Neuron (in vitro differentiated cells): Measurements from ENCODE around the gene XRCC3.

Experiments
- H2AFZ ChIP-seq: one replicate; pipeline ENCODE4 v1.6.1; 2013; ENCODE audit warnings: low read depth, mild to moderate bottlenecking, inconsistent platforms, low read length, moderate library complexity
- H3K27me3 ChIP-seq: one replicate; pipeline ENCODE4 v1.6.1; 2013; ENCODE audit warnings: low read length; ENCODE audit not compliant: insufficient read depth
- H3K36me3 ChIP-seq: one replicate; pipeline ENCODE4 v1.6.1; 2013; ENCODE audit warnings: low read length; ENCODE audit not compliant: insufficient read depth
- H3K4me1 ChIP-seq: one replicate; pipeline ENCODE4 v1.6.1; 2013; ENCODE audit warnings: low read length; ENCODE audit not compliant: insufficient read depth
- H3K4me3 ChIP-seq: 2 replicates; pipeline ENCODE4 v1.5.1; 2013; ENCODE audit warnings: mild to moderate bottlenecking, low read length, moderate library complexity
- H3K9me3 ChIP-seq: one replicate; pipeline ENCODE4 v1.6.1; 2013; ENCODE audit warnings: low read length

Gene XRCC3

DNA sequence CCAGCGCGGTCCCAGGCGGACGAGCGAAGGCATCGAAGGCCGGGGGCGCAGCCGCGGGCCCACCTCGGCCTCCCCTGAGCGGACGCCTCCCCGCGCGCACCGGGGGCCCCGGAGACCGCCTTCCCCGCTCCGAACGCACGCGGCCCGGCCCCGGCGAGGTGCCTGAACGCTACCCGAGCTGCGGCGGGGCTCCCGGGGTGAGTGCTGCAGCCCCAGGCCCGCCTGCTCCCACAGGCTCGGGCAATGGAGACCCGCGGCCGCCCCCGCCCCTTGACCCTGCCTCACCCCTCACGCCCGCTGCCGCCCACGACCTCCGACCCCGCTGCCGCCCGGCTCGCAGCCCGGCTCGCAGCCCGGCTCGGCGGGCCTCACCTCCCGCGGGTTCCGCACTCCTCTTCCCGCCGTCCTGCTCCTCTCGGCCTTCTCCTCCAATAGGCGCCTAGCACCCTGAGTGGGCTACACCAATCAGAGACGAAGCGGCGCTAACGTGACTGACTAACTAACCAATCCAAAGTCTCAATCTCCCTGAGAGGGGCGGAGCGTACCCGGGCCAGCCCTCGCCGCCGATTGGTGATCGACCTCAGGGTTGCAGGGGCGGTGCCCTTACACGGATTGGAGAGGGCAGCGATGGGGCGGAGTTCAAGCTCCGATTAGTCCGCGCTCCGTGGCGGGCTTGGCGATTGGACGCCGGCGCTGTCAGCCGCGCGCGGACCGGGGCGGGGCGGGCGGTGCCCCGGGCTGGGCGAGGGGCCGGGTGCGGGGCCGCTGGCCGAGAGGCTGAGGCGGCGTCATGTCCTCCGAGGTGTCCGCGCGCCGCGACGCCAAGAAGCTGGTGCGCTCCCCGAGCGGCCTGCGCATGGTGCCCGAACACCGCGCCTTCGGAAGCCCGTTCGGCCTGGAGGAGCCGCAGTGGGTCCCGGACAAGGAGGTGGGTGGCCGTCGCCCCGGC, at the start of gene XRCC3, which contains the start of gene ZFYVE21:
TSS of gene XRCC3 (minus strand) at position 400 of the 949 bp plus-strand sequence. CDS start 4,364 bp downstream, outside the sequence.
TSS of gene ZFYVE21 (plus strand) at position 759 of the 949 bp plus-strand sequence. CDS start at position 791, 32 bp downstream.
- H3K9me3 ChIP-seq = peaks cover 3% of the 10 kb centered on the region
- peak within 1 kb of the TSS; percentile 69 for H3K4me3 ChIP-seq
- no peaks in the 10 kb centered on the region for H3K27me3 ChIP-seq
- peaks cover 20% of the 10 kb centered on the region for H3K36me3 ChIP-seq
- H2AFZ ChIP-seq = peak within 1 kb of the TSS; percentile 39
- peaks cover 29% of the 10 kb centered on the region for H3K4me1 ChIP-seq

DNA sequence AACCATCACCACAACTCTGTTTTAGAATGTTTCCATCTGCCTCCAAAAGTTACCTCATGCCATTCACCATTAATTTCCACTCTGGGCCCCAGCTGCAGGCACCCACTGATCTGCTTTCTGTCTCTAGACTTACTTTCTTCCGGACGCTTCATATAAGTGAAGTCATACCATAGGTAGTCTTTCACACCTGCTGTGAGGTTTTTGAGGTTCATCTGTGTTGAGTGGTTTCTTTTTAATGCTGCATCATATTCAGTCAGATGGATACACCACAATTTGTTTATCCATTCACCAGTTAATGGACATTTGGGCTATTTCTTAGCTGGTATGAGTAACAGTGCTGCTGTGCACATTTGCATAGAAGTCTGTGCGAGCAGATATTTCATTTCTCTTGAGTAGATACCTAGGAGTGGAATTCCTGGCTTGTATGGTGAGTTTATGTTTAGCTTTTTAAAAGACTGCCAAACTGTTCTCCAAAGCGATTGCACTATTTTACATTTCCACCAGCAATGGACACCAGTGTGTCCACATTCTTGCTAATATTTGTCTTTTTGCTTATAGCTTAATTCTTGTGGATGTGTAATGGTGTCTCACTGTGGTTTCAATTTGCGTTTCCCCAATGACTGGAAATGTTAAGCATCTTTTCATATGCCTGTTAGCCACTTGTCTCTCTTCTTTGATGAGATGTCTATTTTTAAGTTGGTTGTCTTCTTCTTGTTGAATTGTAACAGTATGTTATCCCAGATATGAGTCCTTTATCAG, 48.7 kb upstream of the XRCC3 start:
- H3K27me3 ChIP-seq = no peaks in the 10 kb centered on the region
- H3K4me3 ChIP-seq = no peak overlapping the region
- no peaks in the 10 kb centered on the region for H3K36me3 ChIP-seq
- H3K9me3 ChIP-seq = peaks cover 2% of the 10 kb centered on the region
- H2AFZ ChIP-seq = no peak overlapping the region
- peaks cover 10% of the 10 kb centered on the region for H3K4me1 ChIP-seq

DNA sequence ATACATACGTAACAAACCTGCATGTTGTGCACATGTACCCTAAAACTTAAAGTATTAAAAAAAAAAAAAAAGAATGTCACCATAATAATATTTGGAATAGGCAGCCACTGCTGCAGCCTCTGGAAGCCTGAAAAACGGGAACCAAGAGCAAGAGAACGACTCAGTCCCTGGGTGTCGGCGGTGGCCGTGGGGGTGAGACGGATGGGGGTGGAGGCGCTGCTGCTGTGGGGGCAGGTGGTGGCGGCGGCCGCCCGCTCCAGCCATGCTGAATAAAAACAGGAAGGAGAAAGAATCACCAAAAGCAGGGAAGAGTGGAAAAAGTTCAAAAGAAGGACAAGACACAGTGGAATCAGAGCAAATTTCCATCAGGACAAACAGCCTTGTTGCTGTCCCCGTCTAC, 47.3 kb upstream of the XRCC3 start:
- H3K4me1 ChIP-seq = peaks cover 10% of the 10 kb centered on the region

DNA sequence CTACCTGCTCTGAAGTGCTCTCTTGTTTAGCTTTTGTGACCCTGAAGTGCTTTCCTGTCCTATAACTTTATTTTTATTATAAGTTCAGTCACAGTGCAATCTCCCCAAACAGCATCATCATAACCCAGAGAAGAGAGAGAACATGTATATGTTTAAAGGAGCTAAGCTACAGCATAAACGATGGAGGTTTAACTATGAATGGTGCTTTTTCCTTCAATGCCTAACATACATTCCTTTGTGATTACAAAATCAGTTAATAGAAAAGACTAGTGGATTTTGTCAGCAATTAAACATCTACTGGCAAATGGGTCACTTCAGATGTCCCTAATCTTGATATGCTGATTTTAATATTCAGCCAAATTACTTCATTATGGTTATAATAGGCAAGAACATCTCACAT, 46.8 kb upstream of the XRCC3 start:
- Histone ChIP-seq H3K36me3 (no peaks in the 10 kb centered on the region), H2AFZ (no peak overlapping the region)

More for the DNA sequence above, 47.3 kb upstream of the XRCC3 start:
- Histone ChIP-seq H3K9me3 (peaks cover 2% of the 10 kb centered on the region), H3K36me3 (no peaks in the 10 kb centered on the region), H3K4me3 (no peak overlapping the region), H2AFZ (no peak overlapping the region), H3K27me3 (no peaks in the 10 kb centered on the region)

DNA sequence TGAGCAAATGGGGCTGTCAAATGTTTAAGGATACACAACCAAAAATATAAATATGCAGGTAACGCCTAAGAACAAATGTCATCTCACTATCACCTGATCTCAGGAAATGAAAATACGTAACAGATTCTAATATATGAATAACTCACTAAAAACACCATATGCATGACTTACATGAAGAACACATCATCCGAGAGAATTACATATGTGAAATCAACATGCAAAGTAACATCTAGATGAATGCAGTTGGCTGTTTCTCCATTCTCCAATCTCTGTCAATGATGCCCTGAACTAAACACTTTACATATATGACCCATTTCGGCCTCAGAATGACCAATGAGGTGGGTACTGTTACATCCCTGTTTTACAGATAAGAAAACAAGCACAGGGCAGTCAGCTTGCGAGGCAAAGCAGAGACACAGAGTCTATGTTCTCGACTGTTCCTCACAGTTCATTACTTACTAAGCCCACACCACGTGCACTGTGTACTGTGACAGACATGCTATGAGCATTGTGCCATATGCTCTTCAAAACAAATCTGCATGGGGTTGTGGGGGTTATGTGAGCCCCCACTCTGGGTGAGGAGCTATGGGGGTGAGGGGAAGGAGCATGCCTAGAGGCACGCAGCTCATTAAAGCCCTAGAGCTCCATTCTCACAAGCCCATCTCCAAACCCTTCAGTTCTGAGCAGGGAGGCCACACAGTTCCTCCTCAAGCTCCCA, 43.0 kb upstream of the XRCC3 start:
- no peaks in the 10 kb centered on the region for H3K36me3 ChIP-seq
- peaks cover 7% of the 10 kb centered on the region for H3K4me1 ChIP-seq

More for the DNA sequence above, 46.8 kb upstream of the XRCC3 start:
- Histone ChIP-seq H3K9me3 (peaks cover 2% of the 10 kb centered on the region), H3K4me1 (peaks cover 10% of the 10 kb centered on the region), H3K27me3 (no peaks in the 10 kb centered on the region), H3K4me3 (no peak overlapping the region)

DNA sequence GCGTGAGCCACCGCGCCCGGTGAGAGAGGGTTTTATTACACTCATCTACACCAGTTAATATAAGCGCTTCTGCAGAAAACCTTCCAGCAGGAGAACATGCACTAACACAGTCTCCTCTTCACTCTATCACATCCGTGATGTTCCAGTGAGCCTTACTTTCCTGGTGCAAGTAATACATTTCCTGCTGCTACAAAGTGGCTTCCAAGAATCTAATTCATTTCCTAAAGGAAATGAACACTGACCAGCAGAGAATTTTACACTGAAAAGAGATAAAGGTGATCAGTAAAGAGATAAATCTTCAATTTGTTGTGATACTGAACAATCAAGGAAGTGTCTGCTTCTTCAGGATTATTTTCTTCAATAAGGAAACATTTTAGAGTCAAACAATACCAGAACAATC, 39.8 kb upstream of the XRCC3 start:
- no peaks in the 10 kb centered on the region for H3K27me3 ChIP-seq
- no peak overlapping the region for H2AFZ ChIP-seq
- no peaks in the 10 kb centered on the region for H3K4me1 ChIP-seq
- no peaks in the 10 kb centered on the region for H3K9me3 ChIP-seq
- no peak overlapping the region for H3K4me3 ChIP-seq
- H3K36me3 ChIP-seq = no peaks in the 10 kb centered on the region

More for the DNA sequence above, 43.0 kb upstream of the XRCC3 start:
- no peaks in the 10 kb centered on the region for H3K27me3 ChIP-seq
- H3K9me3 ChIP-seq = no peaks in the 10 kb centered on the region
- H2AFZ ChIP-seq = no peak overlapping the region
- no peak overlapping the region for H3K4me3 ChIP-seq

DNA sequence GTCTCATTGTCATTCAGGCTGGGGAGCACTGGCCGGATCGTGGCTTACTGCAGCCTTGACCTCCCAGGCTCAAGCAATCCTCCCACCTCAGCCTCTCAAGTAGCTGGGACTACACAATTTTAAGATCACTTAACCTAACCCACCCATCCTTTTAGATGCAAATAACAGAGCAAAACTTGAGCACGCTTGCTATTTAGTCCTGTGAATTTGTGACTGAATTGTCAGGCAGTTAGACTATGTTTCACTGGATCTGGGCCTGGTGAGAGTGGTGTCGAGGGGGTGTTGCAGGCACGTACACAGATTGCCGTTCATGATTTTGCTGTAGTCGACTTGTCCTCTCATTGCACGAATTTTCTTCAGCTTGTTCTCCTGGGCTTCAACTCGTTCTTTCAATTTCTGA, 38.5 kb upstream of the XRCC3 start:
- Histone ChIP-seq H3K36me3 (no peaks in the 10 kb centered on the region), H3K27me3 (no peaks in the 10 kb centered on the region), H3K4me3 (no peak overlapping the region), H3K9me3 (no peaks in the 10 kb centered on the region), H2AFZ (no peak overlapping the region), H3K4me1 (no peaks in the 10 kb centered on the region)

DNA sequence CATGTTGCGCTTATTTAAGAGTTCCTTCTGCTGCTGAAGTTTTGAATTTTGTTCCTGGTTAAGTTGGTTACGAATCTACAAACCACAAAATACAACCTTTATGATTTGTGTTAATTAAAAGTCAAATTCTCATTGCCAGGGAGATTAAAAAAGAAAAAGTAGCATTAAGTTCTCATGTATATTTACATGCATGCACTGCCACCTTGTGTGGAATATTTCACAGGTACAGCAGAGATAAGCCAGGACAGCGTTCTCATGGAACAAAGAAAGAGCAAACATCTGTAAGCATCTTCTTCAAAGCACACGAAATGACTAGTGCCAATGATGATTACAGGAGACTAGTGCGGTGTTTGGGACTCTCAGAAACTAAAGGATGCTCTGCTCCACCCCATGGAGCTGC, 34.6 kb upstream of the XRCC3 start:
- H3K9me3 ChIP-seq = no peaks in the 10 kb centered on the region
- H3K4me3 ChIP-seq = no peak overlapping the region
- H3K27me3 ChIP-seq = no peaks in the 10 kb centered on the region
- no peaks in the 10 kb centered on the region for H3K4me1 ChIP-seq
- no peaks in the 10 kb centered on the region for H3K36me3 ChIP-seq
- H2AFZ ChIP-seq = no peak overlapping the region

DNA sequence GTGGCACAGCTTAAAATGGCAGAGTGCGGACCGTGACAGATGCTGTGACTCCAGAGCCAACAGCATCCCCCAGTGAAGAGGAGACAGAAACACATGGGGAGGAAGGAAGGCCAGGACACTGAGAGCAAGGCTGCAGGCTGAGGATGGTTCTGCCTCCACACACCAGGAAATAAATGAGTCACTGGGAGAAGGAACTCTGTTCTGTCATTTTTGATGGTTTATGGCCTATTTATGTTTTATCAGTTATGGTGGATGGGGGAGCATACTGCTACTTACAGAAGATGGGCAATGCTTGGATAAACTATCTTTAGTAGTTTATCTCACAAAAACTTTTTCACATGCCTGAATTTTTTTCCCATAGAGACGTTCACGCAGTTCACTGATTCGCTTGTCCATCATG, 34.2 kb upstream of the XRCC3 start:
- H3K4me3 ChIP-seq = no peak overlapping the region
- no peaks in the 10 kb centered on the region for H3K36me3 ChIP-seq
- no peak overlapping the region for H2AFZ ChIP-seq
- H3K4me1 ChIP-seq = no peaks in the 10 kb centered on the region
- no peaks in the 10 kb centered on the region for H3K9me3 ChIP-seq
- H3K27me3 ChIP-seq = no peaks in the 10 kb centered on the region

DNA sequence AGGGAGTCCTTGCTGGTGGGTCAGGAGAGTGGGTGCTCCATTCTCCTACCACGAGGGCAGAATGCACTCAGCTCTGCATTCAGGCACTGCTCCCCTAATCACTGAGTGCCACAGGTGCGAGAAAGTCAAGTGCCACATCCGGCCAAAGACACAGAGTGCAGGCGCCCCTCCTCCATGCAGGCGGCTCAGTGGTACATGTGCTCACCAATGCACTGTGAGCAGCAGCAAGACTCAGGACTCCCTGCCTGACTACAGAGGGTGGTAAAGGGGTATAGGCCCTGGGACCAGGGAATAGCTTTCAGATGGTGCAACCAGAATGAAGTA, 33.2 kb upstream of the XRCC3 start:
- Histone ChIP-seq H3K9me3 (no peaks in the 10 kb centered on the region), H3K36me3 (no peaks in the 10 kb centered on the region), H3K27me3 (no peaks in the 10 kb centered on the region), H3K4me1 (no peaks in the 10 kb centered on the region), H3K4me3 (no peak overlapping the region), H2AFZ (no peak overlapping the region)

DNA sequence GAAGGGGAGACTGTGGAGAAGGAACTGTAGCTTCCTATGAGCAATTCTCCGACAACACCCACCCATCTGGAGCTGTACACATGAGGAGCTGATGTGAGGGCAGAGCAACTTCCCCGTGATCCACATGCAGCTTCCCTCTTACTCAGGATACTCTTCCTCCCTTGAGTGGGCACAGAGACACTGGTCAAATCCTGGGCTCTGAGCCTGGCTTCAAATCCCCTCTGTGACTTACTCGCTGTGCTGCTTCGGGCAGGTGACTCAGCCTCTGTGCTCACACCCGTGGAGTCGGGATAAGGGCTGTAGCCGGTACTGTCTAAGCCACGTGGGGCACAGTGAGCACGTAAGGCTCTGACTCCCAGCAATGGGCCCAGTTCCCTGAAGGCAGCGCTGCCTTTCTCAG, 31.4 kb upstream of the XRCC3 start:
- no peaks in the 10 kb centered on the region for H3K9me3 ChIP-seq
- H2AFZ ChIP-seq = no peak overlapping the region
- H3K27me3 ChIP-seq = no peaks in the 10 kb centered on the region
- no peaks in the 10 kb centered on the region for H3K36me3 ChIP-seq
- no peaks in the 10 kb centered on the region for H3K4me1 ChIP-seq
- H3K4me3 ChIP-seq = no peak overlapping the region

DNA sequence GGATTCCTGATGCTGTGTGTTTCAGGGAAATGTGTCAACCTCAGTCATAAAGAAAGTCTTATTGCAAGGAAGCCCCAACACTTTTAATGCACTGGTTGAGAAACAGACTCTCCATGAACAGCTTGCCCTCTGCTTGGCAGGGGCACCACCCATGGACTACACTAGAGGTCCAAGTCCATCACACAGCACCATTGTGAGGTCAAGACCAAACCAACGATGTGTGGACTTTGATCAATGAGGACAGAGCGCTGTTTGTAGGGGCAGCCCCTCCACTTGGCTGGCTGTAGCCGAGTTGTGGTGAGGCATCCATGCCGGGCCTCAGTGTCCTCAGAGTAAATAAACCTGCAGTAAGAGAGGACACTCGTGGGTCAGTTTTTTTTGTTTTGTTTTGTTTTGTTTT, 30.2 kb upstream of the XRCC3 start:
- Histone ChIP-seq H3K4me1 (no peaks in the 10 kb centered on the region), H3K4me3 (no peak overlapping the region), H3K9me3 (no peaks in the 10 kb centered on the region), H2AFZ (no peak overlapping the region), H3K27me3 (no peaks in the 10 kb centered on the region), H3K36me3 (no peaks in the 10 kb centered on the region)
